Panc1 (cell line): Measurements from ENCODE around the gene RAB30.

ENCODE experiments used
- REST ChIP-seq, 2 experiments: IDR thresholded peaks; 2 replicates each; pipeline ENCODE4 v1.6.1; 2011 to 2012; ENCODE audit warnings: low read depth in 2 of 2, control low read depth in 1 of 2, low read length in 1 of 2, mild to moderate bottlenecking in 1 of 2, moderate library complexity in 1 of 2; ENCODE audit not compliant: insufficient read depth in 1 of 2
- SIN3A ChIP-seq: IDR thresholded peaks from 2 replicates; pipeline ENCODE4 v1.6.1; 2012; ENCODE audit warnings: low read depth, mild to moderate bottlenecking, low read length, moderate library complexity, borderline replicate concordance; ENCODE audit not compliant: insufficient read depth
- TCF7L2 ChIP-seq: IDR thresholded peaks from 2 replicates; pipeline ENCODE4 v1.6.1; 2011; ENCODE audit warnings: mild to moderate bottlenecking, low read depth, low read length, inconsistent platforms
- TF ChIP-seq, protein P1 (sequence below): fragments of 450-650 bp; IDR thresholded peaks from 2 replicates; pipeline ENCODE4 v1.5.1; 2017; ENCODE audit warnings: mild to moderate bottlenecking

GRCh38 chr11:82992223-82992622, 79.5 kb downstream of the RAB30 start:
- TF ChIP-seq, protein P1, sequence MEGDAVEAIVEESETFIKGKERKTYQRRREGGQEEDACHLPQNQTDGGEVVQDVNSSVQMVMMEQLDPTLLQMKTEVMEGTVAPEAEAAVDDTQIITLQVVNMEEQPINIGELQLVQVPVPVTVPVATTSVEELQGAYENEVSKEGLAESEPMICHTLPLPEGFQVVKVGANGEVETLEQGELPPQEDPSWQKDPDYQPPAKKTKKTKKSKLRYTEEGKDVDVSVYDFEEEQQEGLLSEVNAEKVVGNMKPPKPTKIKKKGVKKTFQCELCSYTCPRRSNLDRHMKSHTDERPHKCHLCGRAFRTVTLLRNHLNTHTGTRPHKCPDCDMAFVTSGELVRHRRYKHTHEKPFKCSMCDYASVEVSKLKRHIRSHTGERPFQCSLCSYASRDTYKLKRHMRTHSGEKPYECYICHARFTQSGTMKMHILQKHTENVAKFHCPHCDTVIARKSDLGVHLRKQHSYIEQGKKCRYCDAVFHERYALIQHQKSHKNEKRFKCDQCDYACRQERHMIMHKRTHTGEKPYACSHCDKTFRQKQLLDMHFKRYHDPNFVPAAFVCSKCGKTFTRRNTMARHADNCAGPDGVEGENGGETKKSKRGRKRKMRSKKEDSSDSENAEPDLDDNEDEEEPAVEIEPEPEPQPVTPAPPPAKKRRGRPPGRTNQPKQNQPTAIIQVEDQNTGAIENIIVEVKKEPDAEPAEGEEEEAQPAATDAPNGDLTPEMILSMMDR, result no peak
- TF ChIP-seq SIN3A (no peak), REST (IDR thresholded peaks at IDR 0.05; ENCODE audit: insufficient read depth in 1 of 2, low read depth in 2 of 2, low read length in 1 of 2) (no peak), TCF7L2 (no peak)
